Fibroblast of skin of right biceps (primary cell): ENCODE measurements around the gene TNXB.
"Not testable (repeated sequence)": the region's sequence is repeated elsewhere in the genome, so short reads cannot be mapped to it uniquely, and the experiment has no call there.

Experiments used
- DNase-seq: peaks from one replicate; pipeline ENCODE4 v3.0.0-alpha.2; 2013

Gene TNXB

GRCh38 chr6:32056254-32056653 lies 52.9 kb downstream of the TNXB start:
- DNase-seq = no peak

GRCh38 chr6:32055756-32056155 lies 53.4 kb downstream of the TNXB start:
- not testable (repeated sequence) for DNase-seq

GRCh38 chr6:32053314-32053713 lies 55.8 kb downstream of the TNXB start:
- DNase-seq = not testable (repeated sequence)

GRCh38 chr6:32052626-32053025 lies 56.5 kb downstream of the TNXB start:
- not testable (repeated sequence) for DNase-seq

GRCh38 chr6:32050562-32050961 lies 58.6 kb downstream of the TNXB start:
- DNase-seq = no peak

GRCh38 chr6:32049736-32050135 lies 59.4 kb downstream of the TNXB start:
- DNase-seq = not testable (repeated sequence)

- DNase-seq = not testable (repeated sequence)
Measured at GRCh38 chr6:32049149-32049548, 60.0 kb downstream of the TNXB start.

GRCh38 chr6:32047855-32048766 lies 61.0 kb downstream of the TNXB start:
- peak; percentile 47 for DNase-seq

GRCh38 chr6:32047539-32047854 lies 61.6 kb downstream of the TNXB start:
- DNase-seq = no peak

GRCh38 chr6:32047084-32047478 lies 62.1 kb downstream of the TNXB start:
- DNase-seq = peak; percentile 39

- peak; percentile 39 for DNase-seq
Measured at GRCh38 chr6:32046450-32047083, 62.6 kb downstream of the TNXB start.

- no peak for DNase-seq
Measured at GRCh38 chr6:32045811-32046449, 63.2 kb downstream of the TNXB start.

GRCh38 chr6:32044916-32045315 lies 64.2 kb downstream of the TNXB start:
- DNase-seq = not testable (repeated sequence)

- DNase-seq = not testable (repeated sequence)
Measured at GRCh38 chr6:32043589-32044380, 65.4 kb downstream of the TNXB start.

GRCh38 chr6:32042276-32042675 lies 66.9 kb downstream of the TNXB start:
- DNase-seq = not testable (repeated sequence)

GRCh38 chr6:32041385-32041784 lies 67.8 kb downstream of the TNXB start:
- not testable (repeated sequence) for DNase-seq

GRCh38 chr6:32041050-32041321 lies 68.2 kb downstream of the TNXB start:
- not testable (repeated sequence) for DNase-seq

- DNase-seq = not testable (repeated sequence)
Measured at GRCh38 chr6:32040299-32041049, 68.7 kb downstream of the TNXB start.

- DNase-seq = not testable (repeated sequence)
Measured at GRCh38 chr6:32039321-32040274, 69.5 kb downstream of the TNXB start.

GRCh38 chr6:32038878-32039277 lies 70.3 kb downstream of the TNXB start:
- DNase-seq = not testable (repeated sequence)
